Endothelial cell of umbilical vein (primary cell): ENCODE results near the gene SLC38A11. TPM values are rescaled to one million over a fixed set of nuclear protein-coding genes. Genes with fewer than 3 reads are reported as not detected.
A peak's percentile ranks its signal among the peaks of the same experiment; 100 is the strongest.

Experiments used
- BruUV-seq: library from RNA; stranded (reverse); fragments of 400-500 nt; replicated peaks from 2 replicates; lab custom pipeline; 2021; lab: Mats Ljungman, UMichigan
- CTCF ChIA-PET: fragments of 300-600, 350-600 bp; sonication (Branson Sonifier 250); formaldehyde crosslinking; loops from one replicate; lab custom pipeline; 2021; ENCODE audit warnings: antibody characterized with exemption, inconsistent platforms; lab: Charles Lee
- POLR2A ChIA-PET: fragments of 300-600, 350-600 bp; sonication (Branson Sonifier 250); formaldehyde crosslinking; loops from one replicate; lab custom pipeline; 2021; ENCODE audit warnings: antibody characterized with exemption, inconsistent platforms; lab: Charles Lee
- DNase-seq: peaks from one replicate; pipeline ENCODE4 v3.0.0-alpha.2; 2011; ENCODE audit warnings: low read depth, low spot score
- FAIRE-seq: peaks from 2 replicates; lab custom pipeline; 2011; peaks lifted over from hg19 to GRCh38; lab: Jason Lieb, UNC
- H2AFZ ChIP-seq: 2 replicates; pipeline ENCODE4 v1.6.0; 2012; ENCODE audit warnings: low read depth, low read length, control low read depth, inconsistent platforms
- H3K27ac ChIP-seq: 2 replicates; pipeline ENCODE4 v1.5.1; 2011; ENCODE audit warnings: low read depth, mild to moderate bottlenecking, control low read depth, low read length, moderate library complexity; ENCODE audit not compliant: insufficient read depth
- H3K27me3 ChIP-seq, 2 experiments: 2 replicates each; pipeline versions ENCODE4 v1.6.0 to v1.6.1; 2011; ENCODE audit warnings: low read length in 2 of 2, mixed read lengths in 1 of 2; ENCODE audit not compliant: control insufficient read depth in 2 of 2, insufficient read depth in 2 of 2
- H3K36me3 ChIP-seq, 2 experiments: 2 replicates in 1 of 2; 3 replicates in 1 of 2; pipeline ENCODE4 v1.5.1; 2011; ENCODE audit warnings: low read length in 2 of 2, mild to moderate bottlenecking in 1 of 2, moderate library complexity in 1 of 2; ENCODE audit not compliant: control insufficient read depth in 2 of 2, insufficient read depth in 2 of 2; ENCODE audit errors: extremely low read depth in 1 of 2
- H3K4me1 ChIP-seq: 3 replicates; pipeline ENCODE4 v1.5.1; 2011; ENCODE audit warnings: mild to moderate bottlenecking, low read length; ENCODE audit not compliant: control insufficient read depth, insufficient read depth; ENCODE audit errors: extremely low read depth
- H3K4me2 ChIP-seq: 2 replicates; pipeline ENCODE4 v1.6.1; 2011; ENCODE audit warnings: low read length, control low read depth, mixed read lengths; ENCODE audit not compliant: insufficient read depth
- H3K4me3 ChIP-seq, 3 experiments: fragments of 200-600 bp in 1 of 3; sonication (generic), shearing (Covaris generic) in 1 of 3; replicated peaks in 1 of 3; 2 replicates each; pipeline ENCODE4 v1.5.1; 2011 to 2016; ENCODE audit warnings: control low read depth in 3 of 3, low read length in 3 of 3, mild to moderate bottlenecking in 2 of 3, inconsistent platforms in 1 of 3, low read depth in 1 of 3, moderate library complexity in 1 of 3; ENCODE audit not compliant: insufficient read depth in 1 of 3
- H3K79me2 ChIP-seq: 2 replicates; pipeline ENCODE4 v1.6.0; 2012; ENCODE audit warnings: low read length, inconsistent platforms; ENCODE audit not compliant: control insufficient read depth, insufficient read depth
- H3K9ac ChIP-seq: replicated peaks from 2 replicates; pipeline ENCODE3; 2011; ENCODE audit warnings: low read length, control low read depth; ENCODE audit not compliant: insufficient read depth; ENCODE audit errors: extremely low read depth
- H3K9me1 ChIP-seq: replicated peaks from 3 replicates; pipeline ENCODE4 v1.6.0; 2011; ENCODE audit warnings: mild to moderate bottlenecking, low read length; ENCODE audit not compliant: control insufficient read depth, insufficient read depth; ENCODE audit errors: extremely low read depth
- H3K9me3 ChIP-seq: replicated peaks from 2 replicates; pipeline ENCODE4 v1.5.1; 2012; ENCODE audit warnings: low read length, inconsistent platforms; ENCODE audit not compliant: control insufficient read depth, insufficient read depth
- H4K20me1 ChIP-seq: replicated peaks from 2 replicates; pipeline ENCODE3; 2011; ENCODE audit warnings: mild to moderate bottlenecking, low read length; ENCODE audit not compliant: control insufficient read depth, insufficient read depth; ENCODE audit errors: extremely low read depth
- EZH2 ChIP-seq: IDR thresholded peaks from 2 replicates; pipeline ENCODE4 v1.6.1; 2012; ENCODE audit warnings: borderline replicate concordance, low read depth, mild to moderate bottlenecking, moderate library complexity, low read length, inconsistent platforms; ENCODE audit not compliant: severe bottlenecking
- FOS ChIP-seq: IDR thresholded peaks from 2 replicates; pipeline ENCODE4 v1.6.1; 2011; ENCODE audit warnings: mild to moderate bottlenecking, low read length, moderate library complexity, borderline replicate concordance; ENCODE audit not compliant: insufficient read depth
- GATA2 ChIP-seq: IDR thresholded peaks from 2 replicates; pipeline ENCODE4 v1.7.0; 2011; ENCODE audit warnings: low read depth, mild to moderate bottlenecking, moderate library complexity, mixed read lengths, low read length; ENCODE audit not compliant: insufficient read length, insufficient read depth
- JUN ChIP-seq: IDR thresholded peaks from 2 replicates; pipeline ENCODE4 v1.6.1; 2011; ENCODE audit warnings: borderline replicate concordance, low read depth; ENCODE audit not compliant: insufficient read length, insufficient read depth
- MYC ChIP-seq: IDR thresholded peaks from one replicate; pipeline ENCODE4 v1.6.1; 2011; ENCODE audit warnings: mild to moderate bottlenecking, low read depth, low read length
- POLR2A ChIP-seq: IDR thresholded peaks from 2 replicates; pipeline ENCODE4 v1.6.1; 2012; ENCODE audit warnings: low read depth, mild to moderate bottlenecking, control low read depth, low read length
- POLR2AphosphoS5 ChIP-seq: IDR thresholded peaks from 2 replicates; pipeline ENCODE4 v1.6.1; 2012; ENCODE audit warnings: low read depth, mild to moderate bottlenecking, control low read depth, low read length, moderate library complexity; ENCODE audit not compliant: insufficient read depth
- dilution Hi-C: fragments of 300-500 bp; cut with MboI; formaldehyde crosslinking; loops from one replicate; pipeline ENCODE4 v1.15.0; 2019; ENCODE audit warnings: low sequenced_read_pairs; ENCODE audit not compliant: extremely low pct_ligation_motif_present
- intact Hi-C: fragments of 100-400 bp; cut with micrococcal nuclease; formaldehyde crosslinking; loops from one replicate; pipeline ENCODE4 v1.10.0; 2022
- polyA plus RNA-seq, 4 experiments: library from polyadenylated mRNA; depleted of rRNA in 3 of 4; stranded (reverse) in 3 of 4; unstranded in 1 of 4; fragments of >200 nt; gene quantifications; 2 replicates each; pipeline versions ENCODE4 v1.2.1 to v1.2.3, GENCODE V29; 2011 to 2012; ENCODE audit warnings: missing spikeins in 1 of 4
- total RNA-seq: library from RNA; stranded (reverse); gene quantifications from 2 replicates; pipeline ENCODE4 v1.2.3, GENCODE V29; 2021
- TF ChIP-seq, protein P1 (sequence below), 2 donors: IDR thresholded peaks; 1 replicate in 1 of 2; 2 replicates in 1 of 2; pipeline ENCODE4 v1.5.1; 2011; ENCODE audit warnings: low read length in 2 of 2, mild to moderate bottlenecking in 2 of 2, moderate library complexity in 2 of 2, control low read depth in 1 of 2, inconsistent platforms in 1 of 2, low read depth in 1 of 2; ENCODE audit not compliant: insufficient read depth in 1 of 2; ENCODE audit errors: extremely low read depth in 1 of 2
- TF ChIP-seq, protein P2 (sequence below): IDR thresholded peaks from 2 replicates; pipeline ENCODE4 v1.6.1; 2011; ENCODE audit not compliant: insufficient read depth, insufficient read length

Gene SLC38A11
- total and polyA plus RNA-seq, 2 donors (not counting 3 experiments of a cell fraction or from before 2014, with no cell fraction given), result not detected

DNA sequence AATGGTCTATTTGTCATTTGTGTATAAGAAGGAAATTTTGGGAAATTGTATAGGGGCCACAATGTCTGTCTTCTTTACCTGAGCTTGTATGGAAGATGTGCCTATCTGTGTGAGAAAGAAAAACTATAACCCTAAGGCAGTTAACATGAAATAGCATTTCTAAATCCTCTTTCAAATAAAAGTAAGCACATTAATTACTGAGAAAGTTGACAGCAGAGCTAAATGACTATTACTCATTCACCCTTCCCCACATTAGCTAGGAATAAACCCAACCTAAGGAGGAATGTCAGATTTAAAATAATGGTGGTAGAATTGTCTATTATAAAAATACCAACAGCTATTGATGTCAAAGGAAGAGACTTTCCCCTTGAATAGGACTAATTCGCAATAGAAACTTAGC lies 56.2 kb downstream of the SLC38A11 start:
- CTCF ChIA-PET, result interaction anchor here (1.2 to 2.8 kb wide), 5 partner anchors 9 to 57 kb away, joined by 3 to 8 read pairs (median 3); partner anchors contain the start of gene COBLL1
- no TSS peak for BruUV-seq
- no peaks in the 10 kb centered on the region for H3K36me3 ChIP-seq

More for the DNA sequence above, 56.2 kb downstream of the SLC38A11 start:
- H3K4me1 ChIP-seq, result peaks cover 32% of the 10 kb centered on the region
- H3K27ac ChIP-seq, result no peak overlapping the region
- H3K9me3 ChIP-seq, result no peaks in the 10 kb centered on the region
- no peaks in the 10 kb centered on the region for H4K20me1 ChIP-seq
- intact Hi-C loops, result loop anchor here (5.0 kb wide), 2 partner anchors 57 to 117 kb away; partner anchors contain the start of gene COBLL1
- no peak overlapping the region for H3K4me3 ChIP-seq
- peak; percentile 6 for DNase-seq
- H3K9ac ChIP-seq, result no peak overlapping the region
- no peaks in the 10 kb centered on the region for H3K9me1 ChIP-seq
- H3K4me2 ChIP-seq, result no peak overlapping the region
- POLR2A ChIA-PET, result no interaction called here
- dilution Hi-C loops, result no loop called here
- H3K79me2 ChIP-seq, result no peaks in the 10 kb centered on the region
- TF ChIP-seq FOS, result no peak
- no peak for TF ChIP-seq MYC
- TF ChIP-seq, protein P1, sequence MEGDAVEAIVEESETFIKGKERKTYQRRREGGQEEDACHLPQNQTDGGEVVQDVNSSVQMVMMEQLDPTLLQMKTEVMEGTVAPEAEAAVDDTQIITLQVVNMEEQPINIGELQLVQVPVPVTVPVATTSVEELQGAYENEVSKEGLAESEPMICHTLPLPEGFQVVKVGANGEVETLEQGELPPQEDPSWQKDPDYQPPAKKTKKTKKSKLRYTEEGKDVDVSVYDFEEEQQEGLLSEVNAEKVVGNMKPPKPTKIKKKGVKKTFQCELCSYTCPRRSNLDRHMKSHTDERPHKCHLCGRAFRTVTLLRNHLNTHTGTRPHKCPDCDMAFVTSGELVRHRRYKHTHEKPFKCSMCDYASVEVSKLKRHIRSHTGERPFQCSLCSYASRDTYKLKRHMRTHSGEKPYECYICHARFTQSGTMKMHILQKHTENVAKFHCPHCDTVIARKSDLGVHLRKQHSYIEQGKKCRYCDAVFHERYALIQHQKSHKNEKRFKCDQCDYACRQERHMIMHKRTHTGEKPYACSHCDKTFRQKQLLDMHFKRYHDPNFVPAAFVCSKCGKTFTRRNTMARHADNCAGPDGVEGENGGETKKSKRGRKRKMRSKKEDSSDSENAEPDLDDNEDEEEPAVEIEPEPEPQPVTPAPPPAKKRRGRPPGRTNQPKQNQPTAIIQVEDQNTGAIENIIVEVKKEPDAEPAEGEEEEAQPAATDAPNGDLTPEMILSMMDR (IDR thresholded peaks at IDR 0.05; ENCODE audit: extremely low read depth in 1 of 2, insufficient read depth in 1 of 2, low read depth in 1 of 2, low read length in 2 of 2), result no peak
- TF ChIP-seq EZH2, result no peak
- no peak for TF ChIP-seq JUN
- no peak for TF ChIP-seq GATA2
- TF ChIP-seq POLR2AphosphoS5, result no peak
- no peak for TF ChIP-seq POLR2A
- TF ChIP-seq, protein P2, sequence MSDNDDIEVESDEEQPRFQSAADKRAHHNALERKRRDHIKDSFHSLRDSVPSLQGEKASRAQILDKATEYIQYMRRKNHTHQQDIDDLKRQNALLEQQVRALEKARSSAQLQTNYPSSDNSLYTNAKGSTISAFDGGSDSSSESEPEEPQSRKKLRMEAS, result no peak
- FAIRE-seq, result no peak
- H3K27me3 ChIP-seq, result no peaks in the 10 kb centered on the region
- H2AFZ ChIP-seq, result no peak overlapping the region
